CD4-positive, alpha-beta T cell treated with Interleukin-6 for 4 hours (primary cell): Measurements from ENCODE around the gene TRMU.
A peak's percentile ranks its signal among the peaks of the same experiment; 100 is the strongest.
"Not testable (repeated sequence)": the region's sequence is repeated elsewhere in the genome, so short reads cannot be mapped to it uniquely, and the experiment has no call there.

ENCODE experiments used
- DNase-seq: peaks from one replicate; pipeline ENCODE4 v3.0.0-alpha.2; 2020; ENCODE audit warnings: mixed read lengths

TRMU gene

GRCh38 chr22:46303347-46303965, 32.1 kb upstream of the TRMU start:
- DNase-seq: no peak

DNA sequence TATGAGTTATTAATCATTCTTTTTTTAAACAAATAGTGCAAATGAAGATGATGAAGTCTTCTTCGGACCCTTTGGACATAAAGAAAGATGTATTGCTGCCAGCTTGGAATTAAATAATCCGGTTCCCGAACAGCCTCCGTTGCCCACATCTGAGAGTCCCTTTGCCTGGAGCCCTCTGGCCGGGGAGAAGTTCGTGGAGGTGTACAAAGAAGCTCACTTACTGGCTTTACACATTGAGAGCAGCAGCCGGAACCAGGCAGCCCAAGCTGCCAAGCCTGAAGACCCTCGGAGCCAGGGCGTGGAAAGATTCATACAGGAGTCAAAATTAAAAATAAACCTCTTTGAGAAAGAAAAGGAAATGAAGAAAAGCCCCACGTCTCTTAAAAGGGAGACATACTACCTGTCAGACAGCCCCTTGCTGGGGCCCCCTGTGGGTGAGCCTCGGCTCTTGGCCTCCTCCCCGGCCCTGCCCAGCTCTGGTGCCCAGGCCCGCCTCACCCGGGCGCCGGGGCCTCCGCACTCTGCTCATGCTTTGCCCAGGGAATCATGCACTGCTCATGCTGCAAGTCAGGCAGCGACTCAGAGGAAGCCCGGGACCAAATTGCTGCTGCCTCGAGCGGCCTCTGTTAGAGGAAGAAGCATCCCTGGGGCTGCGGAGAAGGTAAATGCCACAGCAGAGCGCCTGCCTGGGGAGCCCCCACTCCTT, 27.1 kb upstream of the TRMU start:
- DNase-seq: no peak

DNA sequence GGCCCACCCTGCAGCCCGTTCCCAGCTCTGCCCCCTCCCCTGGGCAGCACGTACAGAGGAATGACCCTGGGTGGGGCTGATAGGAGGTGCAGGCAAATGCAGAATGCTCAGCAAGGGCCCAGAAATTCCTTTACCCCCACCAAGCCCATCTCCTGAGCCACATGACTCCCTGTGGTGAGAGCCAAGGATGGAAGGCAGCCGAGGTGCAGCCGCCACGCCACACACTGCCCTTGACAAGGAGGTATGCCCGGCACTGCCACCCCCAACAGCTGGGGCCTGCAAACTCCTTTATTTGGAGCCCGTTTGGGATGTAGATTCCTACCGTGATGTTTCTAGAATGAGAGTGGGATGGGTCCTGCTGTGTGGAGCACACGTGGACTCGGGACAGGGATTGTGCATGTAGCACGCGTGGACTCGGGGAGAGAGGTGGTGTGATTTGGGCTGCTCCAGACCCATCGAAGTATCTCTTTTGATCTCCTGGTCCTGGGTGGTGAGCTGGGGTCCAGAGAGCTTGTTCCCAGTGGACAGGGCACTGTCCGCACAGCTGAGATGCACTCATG, 25.9 kb upstream of the TRMU start:
- no peak for DNase-seq

- no peak for DNase-seq
Measured at GRCh38 chr22:46312056-46312455, 23.5 kb upstream of the TRMU start.

DNA sequence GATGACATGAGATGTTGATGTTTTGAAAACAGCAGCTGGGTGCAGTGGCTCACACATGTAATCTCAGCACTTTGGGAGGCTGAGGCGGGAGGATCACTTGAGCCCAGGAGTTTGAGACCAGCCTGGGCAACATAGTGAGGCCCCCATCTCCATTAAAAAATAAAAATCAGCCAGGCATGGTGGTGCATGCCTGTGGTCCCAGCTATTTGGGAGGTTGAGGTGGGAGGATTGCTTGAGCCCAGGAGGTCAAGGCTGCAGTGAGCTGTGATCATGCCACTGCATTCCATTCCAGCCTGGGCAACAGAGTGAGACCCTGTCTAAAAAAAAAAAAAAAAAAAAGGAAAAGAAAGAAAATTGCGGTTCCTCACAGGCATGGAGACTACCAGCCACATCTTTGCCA, 22.7 kb upstream of the TRMU start:
- DNase-seq: not testable (repeated sequence)

- no peak for DNase-seq
Measured at GRCh38 chr22:46315976-46316375, 19.5 kb upstream of the TRMU start.

DNA sequence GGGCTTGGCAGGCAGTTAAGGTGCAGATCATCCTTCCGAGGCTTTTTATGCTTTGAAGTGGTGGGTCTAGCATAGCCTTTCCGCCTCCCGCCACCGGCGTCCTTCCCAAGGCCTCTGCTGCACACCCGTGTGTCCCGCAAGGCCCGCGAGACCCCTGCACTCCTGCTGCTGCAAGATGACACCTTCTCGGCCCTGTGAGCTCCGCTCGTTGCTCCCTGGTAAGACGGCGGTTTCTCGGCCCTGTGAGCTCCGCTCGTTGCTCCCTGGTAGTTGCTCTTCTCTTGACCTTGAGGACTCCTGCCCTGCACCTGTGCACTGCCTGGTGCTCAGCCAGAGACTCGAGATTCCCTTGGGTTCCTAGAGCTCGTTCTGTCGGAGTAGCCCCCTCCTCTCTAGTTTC, 17.9 kb upstream of the TRMU start:
- DNase-seq: no peak

DNA sequence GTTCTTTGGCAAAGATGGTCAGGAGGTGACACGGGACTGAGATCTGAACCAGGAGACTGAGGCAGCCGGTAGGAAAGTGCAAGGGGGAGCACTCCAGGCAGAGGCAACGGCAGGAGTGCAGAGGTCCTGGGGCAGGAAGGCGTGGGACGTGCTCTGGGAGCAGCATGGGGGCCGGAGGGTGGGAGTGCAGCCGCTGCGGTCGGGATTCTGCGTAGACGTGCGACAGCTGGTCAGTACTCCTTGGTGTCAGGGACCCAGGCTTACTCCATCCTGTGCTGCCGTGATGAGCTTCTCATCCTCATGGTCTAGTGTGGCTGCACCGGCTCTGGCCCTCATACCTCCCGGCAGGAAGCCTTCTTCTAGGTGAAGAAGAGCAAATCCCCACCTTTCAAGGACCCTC, 16.9 kb upstream of the TRMU start:
- DNase-seq: no peak

DNA sequence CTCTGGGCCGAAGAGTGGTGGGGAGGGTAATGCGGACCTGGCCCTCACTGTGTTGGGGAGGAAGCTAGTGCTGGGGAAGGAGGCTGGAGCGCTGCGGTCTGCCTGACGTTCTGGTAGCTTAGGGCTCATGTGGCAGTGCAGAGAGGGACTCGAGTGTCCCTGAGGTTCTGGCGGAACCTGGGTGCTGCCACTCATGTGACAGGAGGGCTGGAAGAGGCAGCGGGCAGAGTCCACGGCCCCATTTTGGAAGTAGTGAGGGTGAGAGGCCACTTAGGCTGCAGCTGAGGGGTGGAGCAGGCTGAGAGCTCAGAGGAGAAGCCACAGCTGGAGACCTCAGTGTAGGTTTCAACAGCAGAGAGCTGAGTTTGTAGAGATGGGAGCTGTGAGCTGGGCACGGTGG, 16.2 kb upstream of the TRMU start:
- no peak for DNase-seq

- no peak for DNase-seq
Measured at GRCh38 chr22:46320166-46320710, 15.3 kb upstream of the TRMU start.

DNA sequence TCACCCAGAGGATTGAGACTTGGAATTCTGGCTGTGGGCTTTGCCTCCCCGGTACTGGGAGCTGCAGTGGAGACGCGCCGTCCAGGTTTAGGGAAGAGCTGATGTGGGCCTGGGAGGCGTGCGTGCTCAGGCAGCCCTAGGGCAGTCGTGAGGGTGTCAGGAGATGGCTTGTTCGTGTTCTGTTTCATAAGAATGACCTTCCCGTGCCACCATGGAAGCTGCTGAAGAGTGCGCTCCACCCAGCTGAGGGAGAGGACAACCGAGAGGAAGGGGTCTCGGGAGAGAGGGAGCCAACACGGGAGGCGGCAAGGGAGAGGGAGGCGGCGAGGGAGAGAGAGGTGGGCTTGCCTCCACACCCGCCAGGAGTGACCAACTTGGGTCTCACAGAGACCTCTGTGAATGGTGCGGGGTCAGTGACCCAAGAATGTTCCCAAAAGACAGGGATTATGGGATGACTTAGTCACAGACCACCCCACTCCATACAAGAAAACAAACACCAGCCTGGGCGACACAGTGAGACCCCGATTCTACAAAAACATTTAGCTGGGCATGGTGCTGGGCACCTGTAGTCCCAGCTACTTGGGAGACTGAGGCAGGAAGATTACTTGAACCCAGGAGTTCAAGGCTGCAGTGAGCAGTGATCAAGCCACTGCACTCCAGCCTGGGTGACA, 14.7 kb upstream of the TRMU start:
- DNase-seq: no peak

- DNase-seq: no peak
Measured at GRCh38 chr22:46322711-46323110, 12.8 kb upstream of the TRMU start.

- no peak for DNase-seq
Measured at GRCh38 chr22:46323162-46323561, 12.4 kb upstream of the TRMU start.

GRCh38 chr22:46326066-46326680, 9.3 kb upstream of the TRMU start:
- DNase-seq: no peak

DNA sequence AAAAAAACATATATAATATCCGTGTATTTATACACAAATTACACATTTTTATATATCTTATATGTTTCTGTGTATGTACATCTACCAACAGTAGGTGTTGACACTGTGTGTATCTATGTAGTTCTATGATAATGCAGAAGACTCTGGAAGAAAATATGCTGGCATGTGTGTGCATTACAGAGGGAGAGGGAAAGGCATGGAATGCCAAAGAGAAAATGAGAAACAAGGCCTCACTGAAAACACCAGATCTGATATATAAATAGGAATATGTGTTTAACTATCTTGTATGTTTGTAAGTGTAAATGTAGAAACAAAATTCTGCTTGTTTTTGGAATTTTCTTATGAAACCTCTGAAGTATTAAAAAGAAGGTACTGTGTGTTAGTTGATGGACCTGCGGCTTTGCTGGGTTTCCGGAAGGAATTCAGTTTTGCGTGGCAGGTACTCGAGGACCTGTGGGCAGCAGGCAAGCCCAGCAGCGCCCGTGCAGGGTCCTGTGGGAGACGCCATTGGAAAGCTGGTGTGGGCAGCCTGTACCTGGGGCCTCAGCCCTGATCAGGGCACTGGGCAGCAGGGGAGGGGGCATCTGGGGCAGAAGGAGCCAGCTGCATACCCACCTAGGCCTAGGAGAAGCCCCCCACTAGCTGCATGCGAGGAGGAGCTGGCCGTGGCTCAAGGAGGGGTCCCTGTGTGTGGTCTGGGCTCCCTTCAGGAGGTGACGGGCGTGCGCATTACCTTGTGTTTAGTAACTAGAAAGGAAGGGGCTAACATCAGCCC, 7.6 kb upstream of the TRMU start:
- no peak for DNase-seq

GRCh38 chr22:46328797-46329196, 6.7 kb upstream of the TRMU start:
- DNase-seq: no peak

GRCh38 chr22:46329616-46330015, 5.9 kb upstream of the TRMU start:
- no peak for DNase-seq

- no peak for DNase-seq
Measured at GRCh38 chr22:46330426-46330825, 5.1 kb upstream of the TRMU start.

- DNase-seq: no peak
Measured at GRCh38 chr22:46331496-46331895, 4.0 kb upstream of the TRMU start.

- peak; percentile 13 for DNase-seq
Measured at GRCh38 chr22:46336119-46337078, 885 bp downstream of the TRMU start.

GRCh38 chr22:46337870-46338269, 2.4 kb downstream of the TRMU start:
- DNase-seq: no peak
